GM12801 (cell line): ENCODE measurements around the gene CPA2.

ENCODE experiments used
- CTCF ChIP-seq: IDR thresholded peaks from one replicate; pipeline ENCODE4 v1.5.1; 2011; ENCODE audit warnings: control low read depth; ENCODE audit not compliant: insufficient read length; ENCODE audit errors: extremely low read depth

Gene CPA2

GRCh38 chr7:130269318-130269694, 2.6 kb downstream of the CPA2 start:
- TF ChIP-seq CTCF: no peak

- TF ChIP-seq CTCF: no peak
These were observed 4.5 kb downstream of the CPA2 start for GRCh38 chr7:130270947-130271800.

GRCh38 chr7:130272381-130273080, 5.9 kb downstream of the CPA2 start:
- TF ChIP-seq CTCF: no peak

GRCh38 chr7:130273081-130273932, 6.6 kb downstream of the CPA2 start:
- TF ChIP-seq CTCF: no peak

GRCh38 chr7:130273933-130274255, 7.2 kb downstream of the CPA2 start:
- no peak for TF ChIP-seq CTCF

- TF ChIP-seq CTCF: no peak
These were observed 7.6 kb downstream of the CPA2 start for GRCh38 chr7:130274296-130274695.

- no peak for TF ChIP-seq CTCF
These were observed 8.4 kb downstream of the CPA2 start for GRCh38 chr7:130274983-130275591.
